ENCODE data around the gene GPR156. TPM values are rescaled to one million over a fixed set of nuclear protein-coding genes. Genes with fewer than 3 reads are reported as not detected.

GPR156 gene
- total and polyA plus RNA-seq, 2 donors (not counting 3 experiments of a cell fraction or from before 2014, with no cell fraction given) = 0.14 to 0.27 TPM

DNA sequence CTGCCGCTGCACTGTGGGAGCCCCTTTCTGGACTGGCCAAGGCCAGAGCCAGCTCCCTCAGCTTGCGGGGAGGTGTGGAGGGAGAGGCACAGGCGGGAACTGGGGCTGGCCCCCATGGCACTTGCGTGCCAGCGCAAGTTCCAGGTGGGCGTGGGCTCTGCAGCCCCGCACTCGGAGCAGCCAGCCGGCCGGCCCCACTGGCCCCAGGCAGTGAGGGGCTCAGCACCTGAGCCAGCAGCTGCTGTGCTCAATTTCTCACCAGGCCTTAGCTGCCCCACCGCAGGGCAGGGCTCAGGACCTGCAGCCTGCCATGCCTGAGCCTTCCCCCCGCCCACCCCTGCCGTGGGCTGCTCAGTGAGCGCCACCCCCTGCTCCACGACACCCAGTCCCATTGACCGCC lies 4.6 kb upstream of the GPR156 start:
- no peak for FAIRE-seq
- Histone ChIP-seq H3K4me2 (ENCODE audit: insufficient read depth, low read length) (no peak overlapping the region), H3K4me1 (ENCODE audit: control insufficient read depth, extremely low read depth, insufficient read depth, low read length) (peaks cover 3% of the 10 kb centered on the region), H3K4me3 (replicated peaks in 1 of 3; ENCODE audit: insufficient read depth in 1 of 3, low read depth in 1 of 3, low read length in 3 of 3) (no peak overlapping the region), H3K36me3 (ENCODE audit: control insufficient read depth in 2 of 2, extremely low read depth in 1 of 2, insufficient read depth in 2 of 2, low read length in 2 of 2) (no peaks in the 10 kb centered on the region), H3K27me3 (ENCODE audit: control insufficient read depth in 2 of 2, insufficient read depth in 2 of 2, low read length in 2 of 2) (peaks cover 12 to 16% of the 10 kb centered on the region in 2 experiments), H3K27ac (ENCODE audit: insufficient read depth, low read depth, low read length) (no peak overlapping the region), H3K9me1 (replicated peaks; ENCODE audit: control insufficient read depth, extremely low read depth, insufficient read depth, low read length) (no peaks in the 10 kb centered on the region), H3K9me3 (replicated peaks; ENCODE audit: control insufficient read depth, insufficient read depth, low read length) (no peaks in the 10 kb centered on the region), H4K20me1 (replicated peaks; ENCODE audit: control insufficient read depth, extremely low read depth, insufficient read depth, low read length) (no peaks in the 10 kb centered on the region), H2AFZ (ENCODE audit: low read depth, low read length) (no peak overlapping the region), H3K9ac (replicated peaks; ENCODE audit: extremely low read depth, insufficient read depth, low read length) (no peak overlapping the region), H3K79me2 (ENCODE audit: control insufficient read depth, insufficient read depth, low read length) (no peaks in the 10 kb centered on the region)
- ChIA-PET CTCF (no interaction called here), POLR2A (no interaction called here)
- TF ChIP-seq JUN (IDR thresholded peaks at IDR 0.05; ENCODE audit: borderline replicate concordance, insufficient read depth, insufficient read length, low read depth) (no peak), MYC (IDR thresholded peaks at IDR 0.05; ENCODE audit: low read depth, low read length) (no peak), CTCF (IDR thresholded peaks at IDR 0.05; ENCODE audit: extremely low read depth in 1 of 2, insufficient read depth in 1 of 2, low read depth in 1 of 2, low read length in 2 of 2) (no peak), POLR2A (IDR thresholded peaks at IDR 0.05; ENCODE audit: low read depth, low read length) (no peak), FOS (IDR thresholded peaks at IDR 0.05; ENCODE audit: borderline replicate concordance, insufficient read depth, low read length) (no peak), POLR2AphosphoS5 (IDR thresholded peaks at IDR 0.05; ENCODE audit: insufficient read depth, low read depth, low read length) (no peak), EZH2 (IDR thresholded peaks at IDR 0.05; ENCODE audit: borderline replicate concordance, low read depth, low read length, severe bottlenecking) (no peak), GATA2 (IDR thresholded peaks at IDR 0.05; ENCODE audit: insufficient read depth, insufficient read length, low read depth, low read length) (no peak), MAX (IDR thresholded peaks at IDR 0.05; ENCODE audit: insufficient read depth, insufficient read length) (no peak)
- no peak for DNase-seq (ENCODE audit: low read depth, low spot score)
- dilution Hi-C loops (cut with MboI; ENCODE audit: extremely low pct_ligation_motif_present, low sequenced_read_pairs) = no loop called here
- intact Hi-C loops (cut with micrococcal nuclease) = no loop called here
- BruUV-seq (replicated peaks) = no TSS peak

Measured in endothelial cell of umbilical vein (primary cell).